ENCODE data around the gene LGR4.

The LGR4 gene

GRCh38 chr11:27421819-27422494 is 50.6 kb downstream of the LGR4 start:
- Histone ChIP-seq H3K4me1 (peaks cover 15% of the 10 kb centered on the region), H3K9me3 (no peaks in the 10 kb centered on the region; the same call in 1 of the 2 replicates), H3K4me3 (no peak overlapping the region), H3K27me3 (ENCODE audit: low read depth) (no peaks in the 10 kb centered on the region), H3K36me3 (replicated peaks) (peaks cover 3% of the 10 kb centered on the region; the same call in 1 of the 2 replicates)
- DNase-seq (ENCODE audit: low spot score in 2 of 2), result no peak
- in situ Hi-C loops (cut with MboI; ENCODE audit: low sequenced_read_pairs), result no loop called here

GRCh38 chr11:27420722-27421572 is 51.6 kb downstream of the LGR4 start:
- in situ Hi-C loops (cut with MboI; ENCODE audit: low sequenced_read_pairs), result no loop called here
- H3K9me3 ChIP-seq, result no peaks in the 10 kb centered on the region; the same call in 1 of the 2 replicates
- H3K27me3 ChIP-seq (ENCODE audit: low read depth), result no peaks in the 10 kb centered on the region
- H3K4me3 ChIP-seq, result no peak overlapping the region
- H3K4me1 ChIP-seq, result peaks cover 18% of the 10 kb centered on the region
- DNase-seq (ENCODE audit: low spot score in 2 of 2), result no peak
- H3K36me3 ChIP-seq (replicated peaks), result no peaks in the 10 kb centered on the region; the same call in 1 of the 2 replicates

GRCh38 chr11:27420217-27420616 is 52.4 kb downstream of the LGR4 start:
- H3K9me3 ChIP-seq, result no peaks in the 10 kb centered on the region; the same call in 1 of the 2 replicates
- H3K36me3 ChIP-seq (replicated peaks), result no peaks in the 10 kb centered on the region; the same call in 1 of the 2 replicates
- in situ Hi-C loops (cut with MboI; ENCODE audit: low sequenced_read_pairs), result no loop called here
- no peak for DNase-seq (ENCODE audit: low spot score in 2 of 2)
- no peaks in the 10 kb centered on the region for H3K27me3 ChIP-seq (ENCODE audit: low read depth)
- H3K4me3 ChIP-seq, result no peak overlapping the region
- peaks cover 18% of the 10 kb centered on the region for H3K4me1 ChIP-seq

GRCh38 chr11:27418356-27418755 is 54.2 kb downstream of the LGR4 start:
- DNase-seq (ENCODE audit: low spot score in 2 of 2), result no peak
- Histone ChIP-seq H3K27me3 (ENCODE audit: low read depth) (no peaks in the 10 kb centered on the region), H3K36me3 (replicated peaks) (no peaks in the 10 kb centered on the region; the same call in 1 of the 2 replicates), H3K4me3 (no peak overlapping the region), H3K9me3 (no peaks in the 10 kb centered on the region; the same call in 1 of the 2 replicates), H3K4me1 (peaks cover 11% of the 10 kb centered on the region)
- in situ Hi-C loops (cut with MboI; ENCODE audit: low sequenced_read_pairs), result no loop called here

GRCh38 chr11:27416568-27417176 is 55.9 kb downstream of the LGR4 start:
- no peak for DNase-seq (ENCODE audit: low spot score in 2 of 2)
- H3K36me3 ChIP-seq (replicated peaks), result peaks cover 2% of the 10 kb centered on the region; the same call in 1 of the 2 replicates
- H3K27me3 ChIP-seq (ENCODE audit: low read depth), result no peaks in the 10 kb centered on the region
- H3K4me1 ChIP-seq, result peaks cover 10% of the 10 kb centered on the region
- H3K4me3 ChIP-seq, result no peak overlapping the region
- in situ Hi-C loops (cut with MboI; ENCODE audit: low sequenced_read_pairs), result no loop called here
- no peaks in the 10 kb centered on the region; the same call in 1 of the 2 replicates for H3K9me3 ChIP-seq

- peaks cover 10% of the 10 kb centered on the region for H3K4me1 ChIP-seq
- in situ Hi-C loops (cut with MboI; ENCODE audit: low sequenced_read_pairs), result no loop called here
- no peaks in the 10 kb centered on the region; the same call in 1 of the 2 replicates for H3K9me3 ChIP-seq
- no peak overlapping the region for H3K4me3 ChIP-seq
- DNase-seq (ENCODE audit: low spot score in 2 of 2), result no peak
- peaks cover 11% of the 10 kb centered on the region for H3K36me3 ChIP-seq (replicated peaks)
- no peaks in the 10 kb centered on the region for H3K27me3 ChIP-seq (ENCODE audit: low read depth)
Observed at GRCh38 chr11:27414644-27415043, 57.9 kb downstream of the LGR4 start.

GRCh38 chr11:27413218-27413617 is 59.4 kb downstream of the LGR4 start:
- Histone ChIP-seq H3K4me1 (peaks cover 10% of the 10 kb centered on the region), H3K4me3 (no peak overlapping the region), H3K36me3 (replicated peaks) (peaks cover 12% of the 10 kb centered on the region), H3K27me3 (ENCODE audit: low read depth) (no peaks in the 10 kb centered on the region), H3K9me3 (no peaks in the 10 kb centered on the region)
- DNase-seq (ENCODE audit: low spot score in 2 of 2), result no peak
- in situ Hi-C loops (cut with MboI; ENCODE audit: low sequenced_read_pairs), result no loop called here

GRCh38 chr11:27412192-27412691 is 60.3 kb downstream of the LGR4 start:
- Histone ChIP-seq H3K9me3 (no peaks in the 10 kb centered on the region), H3K4me1 (peaks cover 3% of the 10 kb centered on the region), H3K4me3 (no peak overlapping the region), H3K27me3 (ENCODE audit: low read depth) (no peaks in the 10 kb centered on the region), H3K36me3 (replicated peaks) (peaks cover 13% of the 10 kb centered on the region)
- no peak for DNase-seq (ENCODE audit: low spot score in 2 of 2)
- in situ Hi-C loops (cut with MboI; ENCODE audit: low sequenced_read_pairs), result no loop called here

GRCh38 chr11:27411328-27411727 is 61.3 kb downstream of the LGR4 start:
- in situ Hi-C loops (cut with MboI; ENCODE audit: low sequenced_read_pairs), result no loop called here
- H3K4me3 ChIP-seq, result no peak overlapping the region
- H3K27me3 ChIP-seq (ENCODE audit: low read depth), result no peaks in the 10 kb centered on the region
- peaks cover 17% of the 10 kb centered on the region for H3K36me3 ChIP-seq (replicated peaks)
- no peaks in the 10 kb centered on the region for H3K9me3 ChIP-seq
- H3K4me1 ChIP-seq, result no peaks in the 10 kb centered on the region
- no peak for DNase-seq (ENCODE audit: low spot score in 2 of 2)

GRCh38 chr11:27410272-27410671 is 62.3 kb downstream of the LGR4 start:
- H3K27me3 ChIP-seq (ENCODE audit: low read depth), result no peaks in the 10 kb centered on the region
- H3K9me3 ChIP-seq, result no peaks in the 10 kb centered on the region
- peaks cover 17% of the 10 kb centered on the region for H3K36me3 ChIP-seq (replicated peaks)
- in situ Hi-C loops (cut with MboI; ENCODE audit: low sequenced_read_pairs), result no loop called here
- H3K4me1 ChIP-seq, result no peaks in the 10 kb centered on the region
- H3K4me3 ChIP-seq, result no peak overlapping the region
- DNase-seq (ENCODE audit: low spot score in 2 of 2), result no peak

- H3K9me3 ChIP-seq, result no peaks in the 10 kb centered on the region
- DNase-seq (ENCODE audit: low spot score in 2 of 2), result no peak
- no peaks in the 10 kb centered on the region for H3K4me1 ChIP-seq
- H3K36me3 ChIP-seq (replicated peaks), result peaks cover 17% of the 10 kb centered on the region
- in situ Hi-C loops (cut with MboI; ENCODE audit: low sequenced_read_pairs), result no loop called here
- H3K27me3 ChIP-seq (ENCODE audit: low read depth), result no peaks in the 10 kb centered on the region
- no peak overlapping the region for H3K4me3 ChIP-seq
Observed at GRCh38 chr11:27409742-27410141, 62.8 kb downstream of the LGR4 start.

- no peak for DNase-seq (ENCODE audit: low spot score in 2 of 2)
- in situ Hi-C loops (cut with MboI; ENCODE audit: low sequenced_read_pairs), result no loop called here
- Histone ChIP-seq H3K9me3 (no peaks in the 10 kb centered on the region), H3K4me3 (no peak overlapping the region), H3K4me1 (no peaks in the 10 kb centered on the region), H3K27me3 (ENCODE audit: low read depth) (no peaks in the 10 kb centered on the region), H3K36me3 (replicated peaks) (peaks cover 23% of the 10 kb centered on the region)
Observed at GRCh38 chr11:27409049-27409448, 63.5 kb downstream of the LGR4 start.

GRCh38 chr11:27408246-27408800 is 64.3 kb downstream of the LGR4 start:
- DNase-seq (ENCODE audit: low spot score in 2 of 2), result no peak
- Histone ChIP-seq H3K27me3 (ENCODE audit: low read depth) (no peaks in the 10 kb centered on the region), H3K36me3 (replicated peaks) (peaks cover 25% of the 10 kb centered on the region), H3K4me3 (no peak overlapping the region), H3K4me1 (no peaks in the 10 kb centered on the region), H3K9me3 (no peaks in the 10 kb centered on the region)
- in situ Hi-C loops (cut with MboI; ENCODE audit: low sequenced_read_pairs), result no loop called here

All from HAP-1 (cell line).